Caco-2 (cell line): ENCODE results near the gene SLC37A1. TPM values are rescaled to one million over a fixed set of nuclear protein-coding genes. Genes with fewer than 3 reads are reported as not detected.
A peak's percentile ranks its signal among the peaks of the same experiment; 100 is the strongest.

ENCODE experiments used
- BruUV-seq: library from RNA; stranded (reverse); fragments of 400-500 nt; replicated peaks from 2 replicates; lab custom pipeline; 2021; lab: Mats Ljungman, UMichigan
- CTCF ChIA-PET: fragments of 300-600 bp; sonication (Branson Sonifier 250); formaldehyde crosslinking; loops from one replicate; lab custom pipeline; 2022; ENCODE audit warnings: antibody characterized with exemption; lab: Charles Lee
- POLR2A ChIA-PET: fragments of 300-600 bp; sonication (Branson Sonifier 250); formaldehyde crosslinking; loops from one replicate; lab custom pipeline; 2022; ENCODE audit warnings: antibody characterized with exemption; lab: Charles Lee
- DNase-seq, 2 experiments: peaks; one replicate each; pipeline versions ENCODE4 v3.0.0 to v3.0.0-alpha.2; 2020 to 2022
- H3K27me3 ChIP-seq: replicated peaks from 2 replicates; pipeline ENCODE4 v1.6.0; 2011; ENCODE audit warnings: low read length; ENCODE audit not compliant: control insufficient read depth, insufficient read depth
- H3K36me3 ChIP-seq: 2 replicates; pipeline ENCODE4 v1.5.1; 2011; ENCODE audit warnings: low read length; ENCODE audit not compliant: control insufficient read depth, insufficient read depth
- H3K4me1 ChIP-seq: fragments of 250-450 bp; sonication (Bioruptor Pico); 2 replicates; pipeline ENCODE4 v1.5.1; 2020; ENCODE audit warnings: mild to moderate bottlenecking
- H3K4me3 ChIP-seq: 2 replicates; pipeline ENCODE4 v1.5.1; 2011; ENCODE audit warnings: low read depth, mild to moderate bottlenecking, control low read depth, low read length
- H3K9me3 ChIP-seq: fragments of 250-450 bp; sonication (Bioruptor Pico); 2 replicates; pipeline ENCODE4 v1.5.1; 2020; ENCODE audit warnings: mild to moderate bottlenecking, moderate library complexity
- H3K27ac Mint-ChIP-seq: one replicate; pipeline ENCODE4 v1.8.0; 2022; ENCODE audit warnings: mixed read lengths; ENCODE audit not compliant: unreplicated experiment
- H3K27me3 Mint-ChIP-seq: one replicate; pipeline ENCODE4 v1.8.0; 2022; ENCODE audit warnings: mixed read lengths; ENCODE audit not compliant: insufficient read depth, unreplicated experiment
- H3K36me3 Mint-ChIP-seq: one replicate; pipeline ENCODE4 v1.8.0; 2022; ENCODE audit warnings: mild to moderate bottlenecking, mixed read lengths; ENCODE audit not compliant: insufficient read depth, unreplicated experiment
- H3K4me1 Mint-ChIP-seq: one replicate; pipeline ENCODE4 v1.8.0; 2022; ENCODE audit warnings: low read depth, mixed read lengths; ENCODE audit not compliant: unreplicated experiment
- H3K4me3 Mint-ChIP-seq: one replicate; pipeline ENCODE4 v1.8.0; 2022; ENCODE audit warnings: mild to moderate bottlenecking, moderate library complexity, mixed read lengths; ENCODE audit not compliant: unreplicated experiment
- H3K9me3 Mint-ChIP-seq: one replicate; pipeline ENCODE4 v1.8.0; 2022; ENCODE audit warnings: mixed read lengths; ENCODE audit not compliant: unreplicated experiment
- intact Hi-C: fragments of 100-400 bp; cut with micrococcal nuclease; formaldehyde crosslinking; loops from one replicate; pipeline ENCODE4 v1.10.0; 2022; ENCODE audit not compliant: unreplicated experiment
- total RNA-seq: library from RNA; stranded (reverse); gene quantifications from 2 replicates; pipeline ENCODE4 v1.2.3, GENCODE V29; 2022
- TF ChIP-seq, protein P1 (sequence below), 2 experiments: fragments of 200-600 bp in 1 of 2; IDR thresholded peaks; 1 replicate in 1 of 2; 2 replicates in 1 of 2; pipeline versions ENCODE4 v1.5.1 to v1.8.0; 2011 to 2022; ENCODE audit warnings: antibody characterized with exemption in 1 of 2, control low read depth in 1 of 2, inconsistent platforms in 1 of 2, low read depth in 1 of 2, low read length in 1 of 2, mild to moderate bottlenecking in 1 of 2, moderate library complexity in 1 of 2; ENCODE audit not compliant: insufficient read depth in 1 of 2, severe bottlenecking in 1 of 2, unreplicated experiment in 1 of 2

The SLC37A1 gene
- total RNA-seq, 1 experiment from 2014 or later: 9.8 TPM

DNA sequence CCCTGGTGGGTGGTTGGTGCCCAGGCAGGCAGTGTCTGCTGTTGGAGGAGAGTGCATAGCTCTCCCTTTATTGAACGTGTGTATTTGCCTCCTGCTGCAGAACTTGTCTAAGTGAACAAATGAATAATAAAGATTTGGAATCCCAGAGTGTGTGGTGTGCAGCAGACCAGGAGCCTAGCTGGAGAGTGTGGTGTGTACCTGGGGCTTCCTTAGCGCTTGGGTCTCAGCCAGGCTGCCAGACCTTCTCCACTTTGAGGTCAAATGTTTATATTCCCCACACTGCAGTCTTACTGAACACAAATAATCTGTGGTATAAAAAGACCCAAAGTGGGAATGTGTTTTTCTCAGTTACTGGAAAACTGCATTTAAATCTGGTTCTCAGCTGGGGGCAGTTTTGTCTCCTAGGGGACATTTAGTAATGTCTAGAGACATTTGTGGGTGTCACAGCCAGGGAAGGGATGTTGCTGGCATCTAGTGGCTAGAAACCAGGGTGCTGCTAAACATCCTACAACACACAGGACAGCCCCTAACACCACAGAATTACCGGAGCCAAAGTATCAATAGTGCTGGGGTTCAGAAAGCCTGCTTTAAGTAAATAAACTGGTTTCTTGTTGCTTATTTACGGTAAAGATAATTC lies 23.6 kb downstream of the SLC37A1 start:
- ChIA-PET POLR2A (no interaction called here), CTCF (interaction anchor here (2.1 to 2.8 kb wide), 2 partner anchors 56 to 70 kb away, joined by 4 to 13 read pairs; no protein-coding TSS in a partner anchor)
- peak; percentile 19 to 34 for DNase-seq
- Histone ChIP-seq H3K4me1 (no peaks in the 10 kb centered on the region), H3K36me3 (no peaks in the 10 kb centered on the region), H3K9me3 (no peaks in the 10 kb centered on the region), H3K27me3 (no peaks in the 10 kb centered on the region), H3K4me3 (no peak overlapping the region)
- intact Hi-C loops: loop anchor here (1.0 to 10.0 kb wide), 4 partner anchors 70 to 392 kb away; partner anchors contain the start of gene TFF3
- H3K4me1 Mint-ChIP-seq: no peaks in the 10 kb centered on the region
- no peak overlapping the region for H3K27ac Mint-ChIP-seq
- no peak overlapping the region for H3K4me3 Mint-ChIP-seq
- no peaks in the 10 kb centered on the region for H3K27me3 Mint-ChIP-seq
- TF ChIP-seq, protein P1, sequence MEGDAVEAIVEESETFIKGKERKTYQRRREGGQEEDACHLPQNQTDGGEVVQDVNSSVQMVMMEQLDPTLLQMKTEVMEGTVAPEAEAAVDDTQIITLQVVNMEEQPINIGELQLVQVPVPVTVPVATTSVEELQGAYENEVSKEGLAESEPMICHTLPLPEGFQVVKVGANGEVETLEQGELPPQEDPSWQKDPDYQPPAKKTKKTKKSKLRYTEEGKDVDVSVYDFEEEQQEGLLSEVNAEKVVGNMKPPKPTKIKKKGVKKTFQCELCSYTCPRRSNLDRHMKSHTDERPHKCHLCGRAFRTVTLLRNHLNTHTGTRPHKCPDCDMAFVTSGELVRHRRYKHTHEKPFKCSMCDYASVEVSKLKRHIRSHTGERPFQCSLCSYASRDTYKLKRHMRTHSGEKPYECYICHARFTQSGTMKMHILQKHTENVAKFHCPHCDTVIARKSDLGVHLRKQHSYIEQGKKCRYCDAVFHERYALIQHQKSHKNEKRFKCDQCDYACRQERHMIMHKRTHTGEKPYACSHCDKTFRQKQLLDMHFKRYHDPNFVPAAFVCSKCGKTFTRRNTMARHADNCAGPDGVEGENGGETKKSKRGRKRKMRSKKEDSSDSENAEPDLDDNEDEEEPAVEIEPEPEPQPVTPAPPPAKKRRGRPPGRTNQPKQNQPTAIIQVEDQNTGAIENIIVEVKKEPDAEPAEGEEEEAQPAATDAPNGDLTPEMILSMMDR (IDR thresholded peaks at IDR 0.05; ENCODE audit: insufficient read depth in 1 of 2, low read depth in 1 of 2, low read length in 1 of 2, severe bottlenecking in 1 of 2, unreplicated experiment in 1 of 2): peak in 1 of 2 experiments; percentile 56
- no peaks in the 10 kb centered on the region for H3K9me3 Mint-ChIP-seq
- BruUV-seq: no TSS peak
- no peaks in the 10 kb centered on the region for H3K36me3 Mint-ChIP-seq

DNA sequence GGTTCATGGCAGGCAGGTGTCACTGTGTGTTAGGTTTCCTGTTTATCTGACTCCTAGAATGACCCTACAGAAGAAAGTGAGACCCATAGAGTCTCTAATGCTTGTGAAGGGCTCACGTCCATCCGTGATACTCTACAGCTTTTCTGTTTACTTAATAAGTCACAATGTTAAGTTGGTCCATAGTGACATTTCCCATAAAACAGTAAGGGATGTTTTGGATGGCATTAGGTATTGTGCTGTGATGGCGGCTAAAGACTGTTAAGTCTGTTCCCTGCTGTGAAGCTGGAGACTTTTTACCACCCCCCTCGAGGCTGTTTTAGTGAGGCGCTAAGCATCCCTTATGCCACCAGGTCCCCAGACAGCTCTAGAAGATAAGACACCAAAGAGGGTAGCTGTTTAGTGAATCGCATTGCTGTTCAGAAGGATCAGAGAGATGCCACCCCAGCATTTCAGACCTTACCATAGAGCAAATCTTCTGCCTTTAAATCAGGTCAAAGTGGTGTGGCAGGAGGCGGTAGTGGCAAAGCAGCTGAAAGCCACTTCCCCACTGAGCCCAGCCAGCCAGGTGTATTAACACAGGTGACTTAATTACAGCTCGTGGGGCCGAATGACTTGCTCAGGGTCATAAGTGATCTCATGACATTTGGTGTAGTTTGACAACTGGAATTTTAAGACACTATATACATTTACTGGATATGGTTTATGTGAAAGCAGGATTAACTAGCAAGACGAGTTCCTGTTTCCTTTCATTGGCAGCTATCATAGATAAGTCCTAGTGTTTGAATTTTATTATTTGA lies 25.0 kb downstream of the SLC37A1 start:
- Mint-ChIP-seq H3K27ac (no peak overlapping the region), H3K36me3 (peaks cover 7% of the 10 kb centered on the region), H3K9me3 (no peaks in the 10 kb centered on the region), H3K27me3 (no peaks in the 10 kb centered on the region), H3K4me1 (no peaks in the 10 kb centered on the region), H3K4me3 (no peak overlapping the region)
- no peaks in the 10 kb centered on the region for H3K9me3 ChIP-seq
- CTCF ChIA-PET: interaction anchor here (0.7 to 2.2 kb wide), 3 partner anchors 38 to 71 kb away, joined by 3 to 7 read pairs (median 4); no protein-coding TSS in a partner anchor
- H3K36me3 ChIP-seq: no peaks in the 10 kb centered on the region
- no TSS peak for BruUV-seq
- POLR2A ChIA-PET: interaction anchor here (0.6 kb wide), 2 partner anchors 18 to 30 kb away, joined by 3 to 6 read pairs; no protein-coding TSS in a partner anchor
- TF ChIP-seq, protein P1 (IDR thresholded peaks at IDR 0.05; ENCODE audit: insufficient read depth in 1 of 2, low read depth in 1 of 2, low read length in 1 of 2, severe bottlenecking in 1 of 2, unreplicated experiment in 1 of 2): no peak
- no peak overlapping the region for H3K4me3 ChIP-seq
- intact Hi-C loops: loop anchor here (5.0 to 10.0 kb wide), 2 partner anchors 86 to 224 kb away; partner anchors contain the start of gene TFF3
- no peaks in the 10 kb centered on the region for H3K27me3 ChIP-seq
- no peaks in the 10 kb centered on the region for H3K4me1 ChIP-seq
- peak in 1 of 2 experiments; percentile 0 for DNase-seq

DNA sequence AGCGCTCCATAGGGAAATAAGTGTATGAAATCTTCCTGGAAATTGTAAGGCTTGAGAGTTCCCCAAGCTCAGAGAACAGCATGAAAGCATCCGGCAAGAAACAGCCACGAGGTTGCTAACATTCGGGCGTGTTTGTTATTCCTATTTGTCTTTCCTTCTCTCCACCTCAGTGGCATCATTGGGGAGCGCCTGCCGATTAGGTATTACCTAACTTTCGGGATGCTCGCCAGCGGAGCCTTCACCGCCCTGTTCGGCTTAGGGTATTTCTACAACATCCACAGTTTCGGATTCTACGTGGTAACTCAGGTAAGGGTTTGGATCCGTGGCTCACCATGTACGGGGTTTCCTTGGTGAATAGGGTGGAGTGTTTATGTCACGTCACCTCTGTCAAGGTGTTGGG lies 25.7 kb downstream of the SLC37A1 start:
- no TSS peak for BruUV-seq
- intact Hi-C loops: loop anchor here (5.0 to 10.0 kb wide), 2 partner anchors 87 to 225 kb away; partner anchors contain the start of gene TFF3
- no peak overlapping the region for H3K27ac Mint-ChIP-seq
- H3K9me3 ChIP-seq: no peaks in the 10 kb centered on the region
- H3K9me3 Mint-ChIP-seq: no peaks in the 10 kb centered on the region
- no peaks in the 10 kb centered on the region for H3K27me3 ChIP-seq
- H3K36me3 ChIP-seq: no peaks in the 10 kb centered on the region; the same call in 1 of the 2 replicates
- H3K4me1 Mint-ChIP-seq: no peaks in the 10 kb centered on the region
- no peaks in the 10 kb centered on the region for H3K27me3 Mint-ChIP-seq
- H3K4me3 ChIP-seq: no peak overlapping the region
- ChIA-PET CTCF (interaction anchor here (0.7 to 2.2 kb wide), 3 partner anchors 37 to 72 kb away, joined by 3 to 7 read pairs (median 4); no protein-coding TSS in a partner anchor), POLR2A (interaction anchor here (0.6 kb wide), 2 partner anchors 18 to 31 kb away, joined by 3 to 6 read pairs; no protein-coding TSS in a partner anchor)
- H3K4me1 ChIP-seq: no peaks in the 10 kb centered on the region
- H3K4me3 Mint-ChIP-seq: no peak overlapping the region
- peaks cover 11% of the 10 kb centered on the region for H3K36me3 Mint-ChIP-seq
- DNase-seq: no peak
- TF ChIP-seq, protein P1 (IDR thresholded peaks at IDR 0.05; ENCODE audit: insufficient read depth in 1 of 2, low read depth in 1 of 2, low read length in 1 of 2, severe bottlenecking in 1 of 2, unreplicated experiment in 1 of 2): no peak
